ENCODE measurements around the gene ZFHX3. TPM values are rescaled to one million over a fixed set of nuclear protein-coding genes. Genes with fewer than 3 reads are reported as not detected.

The ZFHX3 gene
- total and polyA plus RNA-seq, 2 donors (not counting 1 experiment from before 2014, with no cell fraction given) = 0.54 to 6.6 TPM

DNA sequence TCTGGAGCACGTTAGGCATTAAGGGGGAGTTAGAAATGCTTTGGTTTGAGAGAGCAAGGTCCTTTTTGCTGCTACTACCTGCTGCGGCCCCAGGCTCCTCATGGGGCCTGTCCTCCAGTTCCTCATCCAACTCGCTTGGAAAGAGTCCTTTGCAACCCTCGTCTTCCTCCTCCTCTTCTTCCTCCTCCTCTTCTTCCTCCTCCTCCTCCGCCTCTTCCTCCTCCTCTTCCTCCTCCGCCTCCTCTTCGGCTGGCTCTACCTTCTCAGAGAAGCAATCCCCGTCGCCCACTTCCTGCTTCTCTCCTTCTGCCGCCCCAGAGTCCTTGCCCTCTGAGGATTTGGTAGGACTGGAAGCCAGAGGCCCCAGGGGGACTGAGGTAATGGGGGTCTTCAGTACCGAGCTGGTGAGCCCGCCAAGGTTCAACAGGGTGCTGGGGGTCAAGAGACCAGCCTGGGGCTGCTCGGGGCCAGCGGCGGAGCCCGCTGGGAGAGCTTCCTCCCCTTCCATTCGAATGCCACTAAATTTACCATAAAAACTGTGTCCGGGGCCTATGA lies 89.3 kb downstream of the ZFHX3 start:
- Histone ChIP-seq H2AFZ (ENCODE audit: insufficient read depth, low read depth, low read length, poor library complexity, severe bottlenecking) (no peak overlapping the region), H3K36me3 (replicated peaks in 1 of 2; ENCODE audit: control extremely low read depth in 1 of 2, control insufficient read depth in 1 of 2, extremely low read depth in 1 of 2, insufficient read depth in 2 of 2, low read length in 1 of 2) (no peaks in the 10 kb centered on the region), H3K4me3 (ENCODE audit: control extremely low read depth in 1 of 5, extremely low read depth in 1 of 5, insufficient read depth in 1 of 5, low read depth in 2 of 5, low read length in 4 of 5) (no peak overlapping the region), H4K20me1 (ENCODE audit: control insufficient read depth, insufficient read depth, low read length, poor library complexity, severe bottlenecking) (no peaks in the 10 kb centered on the region), H3K9ac (ENCODE audit: low read length) (no peak overlapping the region), H3K9me3 (ENCODE audit: control extremely low read depth in 1 of 3, control insufficient read depth in 2 of 3, insufficient read depth in 1 of 3, low read length in 2 of 3) (peaks cover 0 to 21% (median 0%) of the 10 kb centered on the region in 3 donors), H3K27me3 (replicated peaks in 1 of 4; ENCODE audit: control extremely low read depth in 1 of 4, control insufficient read depth in 3 of 4, insufficient read depth in 4 of 4, low read length in 3 of 4) (no peaks in the 10 kb centered on the region), H3K4me1 (ENCODE audit: control insufficient read depth in 2 of 2, insufficient read depth in 2 of 2, low read length in 2 of 2) (no peaks in the 10 kb centered on the region), H3K4me2 (replicated peaks; ENCODE audit: low read depth, low read length, poor library complexity, severe bottlenecking) (no peak overlapping the region), H3K27ac (ENCODE audit: low read length in 2 of 2) (no peak overlapping the region), H3K79me2 (ENCODE audit: control insufficient read depth, insufficient read depth, low read length) (no peaks in the 10 kb centered on the region)
- DNase-seq (no peak), ATAC-seq (ENCODE audit: low read depth) (no peak)
- no peak for TF ChIP-seq EZH2 (IDR thresholded peaks at IDR 0.05; ENCODE audit: borderline replicate concordance, insufficient read depth, low read depth, low read length, poor library complexity, severe bottlenecking)
- TF ChIP-seq, protein P1, sequence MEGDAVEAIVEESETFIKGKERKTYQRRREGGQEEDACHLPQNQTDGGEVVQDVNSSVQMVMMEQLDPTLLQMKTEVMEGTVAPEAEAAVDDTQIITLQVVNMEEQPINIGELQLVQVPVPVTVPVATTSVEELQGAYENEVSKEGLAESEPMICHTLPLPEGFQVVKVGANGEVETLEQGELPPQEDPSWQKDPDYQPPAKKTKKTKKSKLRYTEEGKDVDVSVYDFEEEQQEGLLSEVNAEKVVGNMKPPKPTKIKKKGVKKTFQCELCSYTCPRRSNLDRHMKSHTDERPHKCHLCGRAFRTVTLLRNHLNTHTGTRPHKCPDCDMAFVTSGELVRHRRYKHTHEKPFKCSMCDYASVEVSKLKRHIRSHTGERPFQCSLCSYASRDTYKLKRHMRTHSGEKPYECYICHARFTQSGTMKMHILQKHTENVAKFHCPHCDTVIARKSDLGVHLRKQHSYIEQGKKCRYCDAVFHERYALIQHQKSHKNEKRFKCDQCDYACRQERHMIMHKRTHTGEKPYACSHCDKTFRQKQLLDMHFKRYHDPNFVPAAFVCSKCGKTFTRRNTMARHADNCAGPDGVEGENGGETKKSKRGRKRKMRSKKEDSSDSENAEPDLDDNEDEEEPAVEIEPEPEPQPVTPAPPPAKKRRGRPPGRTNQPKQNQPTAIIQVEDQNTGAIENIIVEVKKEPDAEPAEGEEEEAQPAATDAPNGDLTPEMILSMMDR (IDR thresholded peaks at IDR 0.05) = no peak
- CTCF ChIA-PET = interaction anchor here (1.3 kb wide), 1 partner anchor 12 kb away, joined by 3 read pairs; no protein-coding TSS in a partner anchor
- Mint-ChIP-seq H3K4me3 (no peak overlapping the region), H3K9me3 (ENCODE audit: insufficient read depth) (no peaks in the 10 kb centered on the region), H3K27ac (no peak overlapping the region), H3K27me3 (no peaks in the 10 kb centered on the region), H3K4me1 (no peaks in the 10 kb centered on the region)
- POLR2A ChIA-PET = no interaction called here
- 100% methylated on average over 6 of the region's 18 CpGs for WGBS (ENCODE audit: insufficient coverage)
- intact Hi-C loops (cut with micrococcal nuclease) = no loop called here

Measured in B cell (primary cell).